ENCODE data around the gene NUBPL.

Gene NUBPL

GRCh38 chr14:31902945-31903646 lies 341.9 kb downstream of the NUBPL start:
- Mint-ChIP-seq H3K9me3 (peaks cover 4% of the 10 kb centered on the region), H3K4me3 (no peak overlapping the region), H3K36me3 (peaks cover 4% of the 10 kb centered on the region), H3K4me1 (peaks cover 5% of the 10 kb centered on the region), H3K27ac (no peak overlapping the region), H3K27me3 (no peaks in the 10 kb centered on the region)
- DNase-seq (ENCODE audit: low spot score in 2 of 2), result no peak
- no peak for ATAC-seq (ENCODE audit: low read depth)

DNA sequence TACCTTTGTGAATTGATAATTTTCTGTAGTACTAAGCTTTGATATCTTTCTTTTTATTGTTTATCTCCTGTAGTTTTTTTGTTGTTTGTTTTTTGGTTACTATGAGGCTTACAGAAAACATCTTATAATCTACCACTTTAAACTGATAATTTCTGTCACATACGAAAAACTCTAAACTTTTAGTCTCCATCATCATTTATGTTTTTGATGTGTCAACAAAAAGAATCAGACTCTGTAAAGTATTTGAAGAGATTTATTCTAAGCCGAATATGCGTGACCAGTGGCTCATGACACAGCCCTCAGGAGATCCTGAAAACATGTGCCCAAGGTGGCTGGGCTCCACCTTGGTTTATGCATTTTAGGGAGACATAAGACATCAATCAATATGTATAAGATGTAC lies 348.8 kb downstream of the NUBPL start:
- H3K27ac Mint-ChIP-seq, result no peak overlapping the region
- no peaks in the 10 kb centered on the region for H3K4me1 Mint-ChIP-seq
- peaks cover 9% of the 10 kb centered on the region for H3K36me3 Mint-ChIP-seq
- ATAC-seq (ENCODE audit: low read depth) (no peak), DNase-seq (ENCODE audit: low spot score in 2 of 2) (no peak)
- H3K27me3 Mint-ChIP-seq, result no peaks in the 10 kb centered on the region
- no peak overlapping the region for H3K4me3 Mint-ChIP-seq
- H3K9me3 Mint-ChIP-seq, result peaks cover 23% of the 10 kb centered on the region

Measured in memory B cell (primary cell).